ENCODE results near the gene PITPNB. TPM values are rescaled to one million over a fixed set of nuclear protein-coding genes. Genes with fewer than 3 reads are reported as not detected.

PITPNB gene
- total and polyA plus RNA-seq, 2 experiments from 2014 or later: 50.9 to 56.0 TPM

DNA sequence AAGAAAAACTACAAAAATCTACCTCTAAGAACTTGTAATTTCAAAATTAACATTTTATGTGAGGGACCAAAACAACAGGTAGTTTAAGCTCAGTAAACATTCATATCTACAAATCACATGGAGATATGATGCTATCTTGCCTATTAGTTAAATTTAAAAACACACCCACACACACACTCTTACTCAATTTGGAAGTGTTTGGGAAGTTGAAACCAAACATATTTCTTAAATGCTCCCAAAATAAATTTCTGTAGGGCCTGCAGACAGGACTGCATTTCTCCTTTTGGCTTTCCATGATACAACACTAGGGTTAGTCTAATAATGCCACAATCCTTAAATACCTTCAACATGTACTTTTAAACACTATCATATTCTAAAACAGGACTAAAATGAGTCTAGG, 7.0 kb downstream of the PITPNB start:
- Histone ChIP-seq H3K4me3 (no peak overlapping the region), H3K4me1 (ENCODE audit: insufficient read depth) (peaks cover 16% of the 10 kb centered on the region), H4K20me1 (replicated peaks; ENCODE audit: insufficient read depth) (peaks cover 63% of the 10 kb centered on the region), H2AFZ (no peak overlapping the region), H3K27ac (ENCODE audit: low read depth) (no peak overlapping the region), H3K4me2 (no peak overlapping the region), H3K36me3 (ENCODE audit: insufficient read depth) (peaks cover 12% of the 10 kb centered on the region), H3K79me2 (replicated peaks; ENCODE audit: insufficient read depth) (peaks cover 76% of the 10 kb centered on the region), H3K9me2 (ENCODE audit: insufficient read depth) (no peaks in the 10 kb centered on the region), H3K27me3 (ENCODE audit: insufficient read depth) (no peaks in the 10 kb centered on the region), H3F3A (replicated peaks; ENCODE audit: low read depth) (no peaks in the 10 kb centered on the region)
- no peak for ATAC-seq
- no peaks in the 10 kb centered on the region for H3K9me3 Mint-ChIP-seq
- TF ChIP-seq, protein P1, sequence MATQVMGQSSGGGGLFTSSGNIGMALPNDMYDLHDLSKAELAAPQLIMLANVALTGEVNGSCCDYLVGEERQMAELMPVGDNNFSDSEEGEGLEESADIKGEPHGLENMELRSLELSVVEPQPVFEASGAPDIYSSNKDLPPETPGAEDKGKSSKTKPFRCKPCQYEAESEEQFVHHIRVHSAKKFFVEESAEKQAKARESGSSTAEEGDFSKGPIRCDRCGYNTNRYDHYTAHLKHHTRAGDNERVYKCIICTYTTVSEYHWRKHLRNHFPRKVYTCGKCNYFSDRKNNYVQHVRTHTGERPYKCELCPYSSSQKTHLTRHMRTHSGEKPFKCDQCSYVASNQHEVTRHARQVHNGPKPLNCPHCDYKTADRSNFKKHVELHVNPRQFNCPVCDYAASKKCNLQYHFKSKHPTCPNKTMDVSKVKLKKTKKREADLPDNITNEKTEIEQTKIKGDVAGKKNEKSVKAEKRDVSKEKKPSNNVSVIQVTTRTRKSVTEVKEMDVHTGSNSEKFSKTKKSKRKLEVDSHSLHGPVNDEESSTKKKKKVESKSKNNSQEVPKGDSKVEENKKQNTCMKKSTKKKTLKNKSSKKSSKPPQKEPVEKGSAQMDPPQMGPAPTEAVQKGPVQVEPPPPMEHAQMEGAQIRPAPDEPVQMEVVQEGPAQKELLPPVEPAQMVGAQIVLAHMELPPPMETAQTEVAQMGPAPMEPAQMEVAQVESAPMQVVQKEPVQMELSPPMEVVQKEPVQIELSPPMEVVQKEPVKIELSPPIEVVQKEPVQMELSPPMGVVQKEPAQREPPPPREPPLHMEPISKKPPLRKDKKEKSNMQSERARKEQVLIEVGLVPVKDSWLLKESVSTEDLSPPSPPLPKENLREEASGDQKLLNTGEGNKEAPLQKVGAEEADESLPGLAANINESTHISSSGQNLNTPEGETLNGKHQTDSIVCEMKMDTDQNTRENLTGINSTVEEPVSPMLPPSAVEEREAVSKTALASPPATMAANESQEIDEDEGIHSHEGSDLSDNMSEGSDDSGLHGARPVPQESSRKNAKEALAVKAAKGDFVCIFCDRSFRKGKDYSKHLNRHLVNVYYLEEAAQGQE (IDR thresholded peaks at IDR 0.05; ENCODE audit: unreplicated experiment): no peak
- no peak for TF ChIP-seq EZH2 (IDR thresholded peaks at IDR 0.05; ENCODE audit: low read depth, unreplicated experiment)
- no peak for TF ChIP-seq STAT1 (IDR thresholded peaks at IDR 0.05; ENCODE audit: unreplicated experiment)
- no peak for TF ChIP-seq CREB1 (CRISPR knock-in tag; IDR thresholded peaks at IDR 0.05; ENCODE audit: low read depth)
- TF ChIP-seq ZNF331 (CRISPR knock-in tag; IDR thresholded peaks at IDR 0.05; ENCODE audit: low read depth): no peak
- no peak for TF ChIP-seq POLR2AphosphoS5 (IDR thresholded peaks at IDR 0.05; ENCODE audit: low read depth)
- TF ChIP-seq, protein P2, sequence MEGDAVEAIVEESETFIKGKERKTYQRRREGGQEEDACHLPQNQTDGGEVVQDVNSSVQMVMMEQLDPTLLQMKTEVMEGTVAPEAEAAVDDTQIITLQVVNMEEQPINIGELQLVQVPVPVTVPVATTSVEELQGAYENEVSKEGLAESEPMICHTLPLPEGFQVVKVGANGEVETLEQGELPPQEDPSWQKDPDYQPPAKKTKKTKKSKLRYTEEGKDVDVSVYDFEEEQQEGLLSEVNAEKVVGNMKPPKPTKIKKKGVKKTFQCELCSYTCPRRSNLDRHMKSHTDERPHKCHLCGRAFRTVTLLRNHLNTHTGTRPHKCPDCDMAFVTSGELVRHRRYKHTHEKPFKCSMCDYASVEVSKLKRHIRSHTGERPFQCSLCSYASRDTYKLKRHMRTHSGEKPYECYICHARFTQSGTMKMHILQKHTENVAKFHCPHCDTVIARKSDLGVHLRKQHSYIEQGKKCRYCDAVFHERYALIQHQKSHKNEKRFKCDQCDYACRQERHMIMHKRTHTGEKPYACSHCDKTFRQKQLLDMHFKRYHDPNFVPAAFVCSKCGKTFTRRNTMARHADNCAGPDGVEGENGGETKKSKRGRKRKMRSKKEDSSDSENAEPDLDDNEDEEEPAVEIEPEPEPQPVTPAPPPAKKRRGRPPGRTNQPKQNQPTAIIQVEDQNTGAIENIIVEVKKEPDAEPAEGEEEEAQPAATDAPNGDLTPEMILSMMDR (conservative IDR thresholded peaks at IDR 0.05; ENCODE audit: low read depth in 2 of 2): no peak
- no peak for TF ChIP-seq JUNB (IDR thresholded peaks at IDR 0.05; ENCODE audit: unreplicated experiment)
- TF ChIP-seq EZH2phosphoT487 (IDR thresholded peaks at IDR 0.05; ENCODE audit: unreplicated experiment): no peak
- TF ChIP-seq, protein P3, sequence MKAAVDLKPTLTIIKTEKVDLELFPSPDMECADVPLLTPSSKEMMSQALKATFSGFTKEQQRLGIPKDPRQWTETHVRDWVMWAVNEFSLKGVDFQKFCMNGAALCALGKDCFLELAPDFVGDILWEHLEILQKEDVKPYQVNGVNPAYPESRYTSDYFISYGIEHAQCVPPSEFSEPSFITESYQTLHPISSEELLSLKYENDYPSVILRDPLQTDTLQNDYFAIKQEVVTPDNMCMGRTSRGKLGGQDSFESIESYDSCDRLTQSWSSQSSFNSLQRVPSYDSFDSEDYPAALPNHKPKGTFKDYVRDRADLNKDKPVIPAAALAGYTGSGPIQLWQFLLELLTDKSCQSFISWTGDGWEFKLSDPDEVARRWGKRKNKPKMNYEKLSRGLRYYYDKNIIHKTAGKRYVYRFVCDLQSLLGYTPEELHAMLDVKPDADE (IDR thresholded peaks at IDR 0.05): no peak
- TF ChIP-seq, protein P4, sequence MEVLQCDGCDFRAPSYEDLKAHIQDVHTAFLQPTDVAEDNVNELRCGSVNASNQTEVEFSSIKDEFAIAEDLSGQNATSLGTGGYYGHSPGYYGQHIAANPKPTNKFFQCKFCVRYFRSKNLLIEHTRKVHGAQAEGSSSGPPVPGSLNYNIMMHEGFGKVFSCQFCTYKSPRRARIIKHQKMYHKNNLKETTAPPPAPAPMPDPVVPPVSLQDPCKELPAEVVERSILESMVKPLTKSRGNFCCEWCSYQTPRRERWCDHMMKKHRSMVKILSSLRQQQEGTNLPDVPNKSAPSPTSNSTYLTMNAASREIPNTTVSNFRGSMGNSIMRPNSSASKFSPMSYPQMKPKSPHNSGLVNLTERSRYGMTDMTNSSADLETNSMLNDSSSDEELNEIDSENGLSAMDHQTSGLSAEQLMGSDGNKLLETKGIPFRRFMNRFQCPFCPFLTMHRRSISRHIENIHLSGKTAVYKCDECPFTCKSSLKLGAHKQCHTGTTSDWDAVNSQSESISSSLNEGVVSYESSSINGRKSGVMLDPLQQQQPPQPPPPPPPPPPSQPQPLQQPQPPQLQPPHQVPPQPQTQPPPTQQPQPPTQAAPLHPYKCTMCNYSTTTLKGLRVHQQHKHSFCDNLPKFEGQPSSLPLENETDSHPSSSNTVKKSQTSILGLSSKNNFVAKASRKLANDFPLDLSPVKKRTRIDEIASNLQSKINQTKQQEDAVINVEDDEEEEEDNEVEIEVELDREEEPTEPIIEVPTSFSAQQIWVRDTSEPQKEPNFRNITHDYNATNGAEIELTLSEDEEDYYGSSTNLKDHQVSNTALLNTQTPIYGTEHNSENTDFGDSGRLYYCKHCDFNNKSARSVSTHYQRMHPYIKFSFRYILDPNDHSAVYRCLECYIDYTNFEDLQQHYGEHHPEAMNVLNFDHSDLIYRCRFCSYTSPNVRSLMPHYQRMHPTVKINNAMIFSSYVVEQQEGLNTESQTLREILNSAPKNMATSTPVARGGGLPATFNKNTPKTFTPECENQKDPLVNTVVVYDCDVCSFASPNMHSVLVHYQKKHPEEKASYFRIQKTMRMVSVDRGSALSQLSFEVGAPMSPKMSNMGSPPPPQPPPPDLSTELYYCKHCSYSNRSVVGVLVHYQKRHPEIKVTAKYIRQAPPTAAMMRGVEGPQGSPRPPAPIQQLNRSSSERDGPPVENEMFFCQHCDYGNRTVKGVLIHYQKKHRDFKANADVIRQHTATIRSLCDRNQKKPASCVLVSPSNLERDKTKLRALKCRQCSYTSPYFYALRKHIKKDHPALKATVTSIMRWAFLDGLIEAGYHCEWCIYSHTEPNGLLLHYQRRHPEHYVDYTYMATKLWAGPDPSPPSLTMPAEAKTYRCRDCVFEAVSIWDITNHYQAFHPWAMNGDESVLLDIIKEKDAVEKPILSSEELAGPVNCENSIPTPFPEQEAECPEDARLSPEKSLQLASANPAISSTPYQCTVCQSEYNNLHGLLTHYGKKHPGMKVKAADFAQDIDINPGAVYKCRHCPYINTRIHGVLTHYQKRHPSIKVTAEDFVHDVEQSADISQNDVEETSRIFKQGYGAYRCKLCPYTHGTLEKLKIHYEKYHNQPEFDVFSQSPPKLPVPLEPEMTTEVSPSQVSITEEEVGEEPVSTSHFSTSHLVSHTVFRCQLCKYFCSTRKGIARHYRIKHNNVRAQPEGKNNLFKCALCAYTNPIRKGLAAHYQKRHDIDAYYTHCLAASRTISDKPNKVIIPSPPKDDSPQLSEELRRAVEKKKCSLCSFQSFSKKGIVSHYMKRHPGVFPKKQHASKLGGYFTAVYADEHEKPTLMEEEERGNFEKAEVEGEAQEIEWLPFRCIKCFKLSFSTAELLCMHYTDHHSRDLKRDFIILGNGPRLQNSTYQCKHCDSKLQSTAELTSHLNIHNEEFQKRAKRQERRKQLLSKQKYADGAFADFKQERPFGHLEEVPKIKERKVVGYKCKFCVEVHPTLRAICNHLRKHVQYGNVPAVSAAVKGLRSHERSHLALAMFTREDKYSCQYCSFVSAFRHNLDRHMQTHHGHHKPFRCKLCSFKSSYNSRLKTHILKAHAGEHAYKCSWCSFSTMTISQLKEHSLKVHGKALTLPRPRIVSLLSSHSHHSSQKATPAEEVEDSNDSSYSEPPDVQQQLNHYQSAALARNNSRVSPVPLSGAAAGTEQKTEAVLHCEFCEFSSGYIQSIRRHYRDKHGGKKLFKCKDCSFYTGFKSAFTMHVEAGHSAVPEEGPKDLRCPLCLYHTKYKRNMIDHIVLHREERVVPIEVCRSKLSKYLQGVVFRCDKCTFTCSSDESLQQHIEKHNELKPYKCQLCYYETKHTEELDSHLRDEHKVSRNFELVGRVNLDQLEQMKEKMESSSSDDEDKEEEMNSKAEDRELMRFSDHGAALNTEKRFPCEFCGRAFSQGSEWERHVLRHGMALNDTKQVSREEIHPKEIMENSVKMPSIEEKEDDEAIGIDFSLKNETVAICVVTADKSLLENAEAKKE (CRISPR knock-in tag; IDR thresholded peaks at IDR 0.05): no peak
- no peak for TF ChIP-seq NANOG (IDR thresholded peaks at IDR 0.05; ENCODE audit: borderline replicate concordance)
- TF ChIP-seq ZNF114 (CRISPR knock-in tag; IDR thresholded peaks at IDR 0.05): no peak
- peaks cover 26% of the 10 kb centered on the region for H3K36me3 Mint-ChIP-seq (ENCODE audit: low read depth)
- H3K27ac Mint-ChIP-seq: no peak overlapping the region
- H3K4me1 Mint-ChIP-seq: peaks cover 11% of the 10 kb centered on the region
- no peak for DNase-seq (ENCODE audit: low spot score)
- H3K27me3 Mint-ChIP-seq (ENCODE audit: insufficient read depth, low read depth, poor library complexity): no peaks in the 10 kb centered on the region
- H3K4me3 Mint-ChIP-seq: no peak overlapping the region
